Measurements from ENCODE around the gene MYH14. TPM values are rescaled to one million over a fixed set of nuclear protein-coding genes. Genes with fewer than 3 reads are reported as not detected.

The MYH14 gene
- polyA plus RNA-seq, 1 donor (not counting 4 experiments of a cell fraction or from before 2014, with no cell fraction given), result 0.20 TPM

DNA sequence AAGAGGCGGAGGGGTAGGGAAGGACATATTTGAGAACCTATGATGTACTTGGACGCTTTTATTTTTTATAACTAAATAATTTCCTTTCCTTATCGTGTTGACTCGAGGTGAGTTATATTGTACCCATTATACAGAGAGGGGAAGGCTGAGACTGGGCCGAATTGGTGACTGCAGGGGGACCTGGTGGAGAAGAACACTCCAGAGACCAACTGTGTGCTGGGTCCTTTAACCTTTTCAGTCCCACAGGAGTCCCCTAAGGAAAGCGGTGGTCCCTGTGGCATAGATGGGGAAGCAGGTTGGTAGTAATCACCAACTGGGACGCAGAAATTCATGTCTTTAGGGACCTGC is 633 bp downstream of the MYH14 start:
- Histone ChIP-seq H3K4me2 (ENCODE audit: control insufficient read depth, extremely low read depth, insufficient read depth, low read depth, low read length) (no peak overlapping the region), H4K20me1 (ENCODE audit: control insufficient read depth, extremely low read depth, insufficient read depth, low read length) (no peaks in the 10 kb centered on the region), H3K9ac (ENCODE audit: control insufficient read depth, extremely low read depth, insufficient read depth, low read length) (no peak overlapping the region), H3K27me3 (ENCODE audit: control insufficient read depth, extremely low read depth, insufficient read depth, low read length) (peaks cover 29% of the 10 kb centered on the region), H3K4me3 (ENCODE audit: control insufficient read depth in 2 of 3, extremely low read depth in 1 of 3, insufficient read depth in 2 of 3, low read depth in 1 of 3, low read length in 3 of 3) (no peak overlapping the region), H3K79me2 (ENCODE audit: control insufficient read depth, insufficient read depth, low read length) (no peaks in the 10 kb centered on the region), H3K27ac (ENCODE audit: control insufficient read depth, insufficient read depth, low read length) (no peak overlapping the region), H3K36me3 (ENCODE audit: control insufficient read depth in 2 of 2, extremely low read depth in 1 of 2, insufficient read depth in 2 of 2, low read length in 2 of 2) (no peaks in the 10 kb centered on the region), H3K4me1 (ENCODE audit: control insufficient read depth, extremely low read depth, insufficient read depth, low read length) (no peaks in the 10 kb centered on the region), H3K9me3 (ENCODE audit: control insufficient read depth, low read depth, low read length) (no peaks in the 10 kb centered on the region), H2AFZ (ENCODE audit: control insufficient read depth, low read length) (no peak overlapping the region), H3K9me1 (ENCODE audit: control insufficient read depth, extremely low read depth, insufficient read depth, low read length) (no peaks in the 10 kb centered on the region)
- TF ChIP-seq EZH2 (IDR thresholded peaks at IDR 0.05; ENCODE audit: low read length) (no peak), CTCF (optimal IDR thresholded peaks at IDR 0.05 in 1 of 3, IDR thresholded peaks at IDR 0.05 in 1 of 3, conservative IDR thresholded peaks at IDR 0.05 in 1 of 3; ENCODE audit: extremely low read depth in 1 of 3, insufficient read depth in 2 of 3, low read length in 3 of 3) (no peak)
- DNase-seq (ENCODE audit: low read depth, low spot score) (no peak), FAIRE-seq (no peak)
- dilution Hi-C loops (cut with MboI; ENCODE audit: extremely low pct_ligation_motif_present, low sequenced_read_pairs), result no loop called here

DNA sequence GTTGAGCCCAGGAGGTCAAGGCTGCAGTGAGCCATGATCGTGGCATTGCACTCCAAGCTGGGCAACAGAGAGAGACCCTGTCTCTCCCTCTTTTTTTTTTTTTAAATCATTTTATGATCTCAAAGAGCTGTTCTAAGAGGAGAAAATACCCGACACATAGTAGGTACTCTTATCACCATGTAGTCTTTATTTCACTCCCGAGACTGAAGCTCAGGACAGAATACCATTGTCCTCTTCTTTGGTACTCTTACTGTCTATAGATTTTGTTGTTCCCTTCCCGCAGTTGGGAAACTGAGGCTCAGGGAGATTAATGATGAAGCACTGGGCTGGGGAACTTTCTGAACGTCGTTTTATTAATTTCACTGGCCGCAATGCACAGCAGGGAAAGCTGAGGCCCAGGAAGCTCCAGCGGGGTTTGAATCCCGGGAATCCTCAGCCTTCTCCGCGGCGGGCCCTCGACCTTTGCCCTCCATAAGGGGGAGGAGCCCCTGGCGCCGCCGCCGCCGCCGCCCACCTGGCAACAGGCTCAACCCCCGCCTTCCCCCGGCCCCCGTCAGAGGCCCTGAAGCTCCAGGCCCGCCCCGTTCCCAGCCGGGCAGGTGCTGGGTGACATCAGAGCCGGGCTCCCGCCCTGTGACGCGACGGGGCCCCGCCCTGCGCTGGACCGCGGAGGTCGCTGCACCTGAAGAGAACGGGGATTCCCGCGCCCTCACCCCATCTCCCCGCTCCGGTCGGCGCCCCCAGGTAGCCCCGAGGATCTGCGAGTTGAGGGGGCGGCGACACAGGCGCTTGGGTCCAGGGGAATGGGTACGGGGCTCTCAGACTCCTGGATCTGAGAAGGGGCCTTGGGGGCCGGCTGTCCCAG is 1.6 kb downstream of the MYH14 start:
- no peak overlapping the region for H2AFZ ChIP-seq (ENCODE audit: control insufficient read depth, low read length)
- H3K4me1 ChIP-seq (ENCODE audit: control insufficient read depth, extremely low read depth, insufficient read depth, low read length), result no peaks in the 10 kb centered on the region
- no peak overlapping the region for H3K27ac ChIP-seq (ENCODE audit: control insufficient read depth, insufficient read depth, low read length)
- H3K79me2 ChIP-seq (ENCODE audit: control insufficient read depth, insufficient read depth, low read length), result no peaks in the 10 kb centered on the region
- H3K4me2 ChIP-seq (ENCODE audit: control insufficient read depth, extremely low read depth, insufficient read depth, low read depth, low read length), result no peak overlapping the region
- FAIRE-seq (no peak), DNase-seq (ENCODE audit: low read depth, low spot score) (no peak)
- TF ChIP-seq EZH2 (IDR thresholded peaks at IDR 0.05; ENCODE audit: low read length) (no peak), CTCF (optimal IDR thresholded peaks at IDR 0.05 in 1 of 3, IDR thresholded peaks at IDR 0.05 in 1 of 3, conservative IDR thresholded peaks at IDR 0.05 in 1 of 3; ENCODE audit: extremely low read depth in 1 of 3, insufficient read depth in 2 of 3, low read length in 3 of 3) (no peak)
- H4K20me1 ChIP-seq (ENCODE audit: control insufficient read depth, extremely low read depth, insufficient read depth, low read length), result no peaks in the 10 kb centered on the region
- H3K36me3 ChIP-seq (ENCODE audit: control insufficient read depth in 2 of 2, extremely low read depth in 1 of 2, insufficient read depth in 2 of 2, low read length in 2 of 2), result no peaks in the 10 kb centered on the region
- no peaks in the 10 kb centered on the region for H3K9me3 ChIP-seq (ENCODE audit: control insufficient read depth, low read depth, low read length)
- H3K4me3 ChIP-seq (ENCODE audit: control insufficient read depth in 2 of 3, extremely low read depth in 1 of 3, insufficient read depth in 2 of 3, low read depth in 1 of 3, low read length in 3 of 3), result no peak overlapping the region
- no peaks in the 10 kb centered on the region for H3K9me1 ChIP-seq (ENCODE audit: control insufficient read depth, extremely low read depth, insufficient read depth, low read length)
- dilution Hi-C loops (cut with MboI; ENCODE audit: extremely low pct_ligation_motif_present, low sequenced_read_pairs), result no loop called here
- H3K9ac ChIP-seq (ENCODE audit: control insufficient read depth, extremely low read depth, insufficient read depth, low read length), result no peak overlapping the region
- H3K27me3 ChIP-seq (ENCODE audit: control insufficient read depth, extremely low read depth, insufficient read depth, low read length), result peaks cover 29% of the 10 kb centered on the region
